Right lobe of liver (tissue), 4 donors: ENCODE results near the gene TARP.

ENCODE experiments used
- CTCF ChIP-seq, 4 donors: fragments of 200-600 bp in 3 of 4; fragments of 450-650 bp in 1 of 4; IDR thresholded peaks; one replicate each; pipeline versions ENCODE4 v1.5.1 to v1.8.0; 2016 to 2022; ENCODE audit warnings: antibody characterized with exemption in 4 of 4, mild to moderate bottlenecking in 2 of 4
- POLR2A ChIP-seq: fragments of 450-650 bp; IDR thresholded peaks from one replicate; pipeline ENCODE4 v1.6.1; 2017; ENCODE audit warnings: antibody characterized with exemption, mild to moderate bottlenecking
- donor health status: DM: no; HTN: no; CAD: no.
- donor health status: DM: no; HTN: no; CAD: no.
- donor health status: DM: no; HTN: yes; CAD: no.

- TF ChIP-seq CTCF (IDR thresholded peaks at IDR 0.05) (no peak), POLR2A (no peak)
These were observed 50.1 kb downstream of the TARP start for GRCh38 chr7:38223306-38223705.
